Measurements from ENCODE around the gene OR5K2.

OR5K2 gene

DNA sequence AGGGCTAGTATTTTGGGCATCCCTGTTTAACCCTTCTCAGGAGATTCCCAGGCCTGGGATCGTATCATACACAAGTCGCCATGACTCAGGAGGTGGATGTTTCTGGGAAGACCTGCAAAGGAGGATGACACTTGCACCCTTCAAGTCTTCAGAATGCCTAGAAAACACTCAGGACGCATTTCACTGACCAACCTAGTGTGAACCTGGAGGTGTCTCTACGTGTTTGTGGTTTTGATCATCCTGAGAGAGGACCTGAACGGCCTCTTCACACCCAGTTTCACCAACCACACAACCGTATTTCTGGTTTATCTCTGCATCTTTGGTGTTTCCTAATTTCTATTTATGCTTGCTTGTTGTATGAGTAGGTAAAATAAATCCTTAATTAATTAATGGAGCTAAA, 28.0 kb downstream of the OR5K2 start:
- DNase-seq = no peak

GRCh38 chr3:98528474-98529346, 31.2 kb downstream of the OR5K2 start:
- DNase-seq = no peak

DNA sequence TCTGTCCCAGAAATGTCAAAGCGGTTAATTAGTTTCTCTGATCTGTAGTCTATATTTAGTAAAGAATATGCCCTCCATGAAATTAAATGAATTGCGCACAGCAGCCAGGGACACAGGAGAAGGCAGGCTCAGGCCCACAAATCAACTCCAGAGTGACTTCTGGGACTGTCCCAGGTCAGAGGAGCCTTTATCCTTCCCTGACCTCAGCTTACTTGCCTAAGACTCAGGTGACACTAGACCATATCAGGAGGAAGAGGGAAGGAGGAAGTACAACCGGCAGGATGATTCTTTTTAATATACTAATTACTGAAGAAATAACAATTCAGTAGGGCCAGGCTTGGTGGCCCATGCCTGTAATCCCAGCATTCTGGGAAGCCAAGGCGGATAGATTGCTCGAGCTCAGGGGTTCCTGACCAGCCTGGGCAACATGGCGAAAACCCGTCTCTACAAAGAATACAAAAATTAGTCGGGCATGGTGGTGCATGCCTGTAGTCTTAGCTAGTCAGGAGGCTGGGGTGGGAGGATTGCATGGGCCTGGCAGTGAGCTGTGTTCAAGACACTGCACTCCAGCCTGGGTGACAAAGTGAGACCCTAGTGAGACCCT, 32.5 kb downstream of the OR5K2 start:
- no peak for DNase-seq

GRCh38 chr3:98530676-98531075, 33.2 kb downstream of the OR5K2 start:
- no peak for DNase-seq

DNA sequence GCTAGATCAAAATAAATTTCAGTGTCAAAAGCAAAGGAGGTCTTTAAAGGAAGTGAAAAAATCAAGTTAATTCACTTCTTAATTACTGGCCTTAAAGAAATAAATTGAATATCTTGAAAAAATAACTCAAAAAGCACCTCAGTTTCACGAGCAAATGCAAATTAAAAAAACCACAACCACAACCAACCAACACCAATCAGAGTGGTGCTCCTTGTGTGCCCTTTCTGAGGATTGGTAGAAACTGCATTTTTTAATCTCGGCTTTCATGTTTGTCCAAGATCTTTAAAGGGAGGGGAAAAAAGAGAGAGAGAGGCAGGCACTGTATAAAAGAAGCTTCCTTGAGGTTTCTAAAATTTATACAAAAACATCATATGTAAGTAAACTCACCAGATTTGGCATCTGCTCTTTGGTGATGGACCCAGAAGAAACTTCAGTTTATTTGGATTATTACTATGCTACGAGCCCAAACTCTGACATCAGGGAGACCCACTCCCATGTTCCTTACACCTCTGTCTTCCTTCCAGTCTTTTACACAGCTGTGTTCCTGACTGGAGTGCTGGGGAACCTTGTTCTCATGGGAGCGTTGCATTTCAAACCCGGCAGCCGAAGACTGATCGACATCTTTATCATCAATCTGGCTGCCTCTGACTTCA, 34.3 kb downstream of the OR5K2 start, which contains the start of gene GPR15:
TSS of gene GPR15 (plus strand) at position 357 of the 653 bp plus-strand sequence. CDS start at position 413, 56 bp downstream.
- no peak for DNase-seq

GRCh38 chr3:98532275-98532637, 34.8 kb downstream of the OR5K2 start:
- no peak for DNase-seq

DNA sequence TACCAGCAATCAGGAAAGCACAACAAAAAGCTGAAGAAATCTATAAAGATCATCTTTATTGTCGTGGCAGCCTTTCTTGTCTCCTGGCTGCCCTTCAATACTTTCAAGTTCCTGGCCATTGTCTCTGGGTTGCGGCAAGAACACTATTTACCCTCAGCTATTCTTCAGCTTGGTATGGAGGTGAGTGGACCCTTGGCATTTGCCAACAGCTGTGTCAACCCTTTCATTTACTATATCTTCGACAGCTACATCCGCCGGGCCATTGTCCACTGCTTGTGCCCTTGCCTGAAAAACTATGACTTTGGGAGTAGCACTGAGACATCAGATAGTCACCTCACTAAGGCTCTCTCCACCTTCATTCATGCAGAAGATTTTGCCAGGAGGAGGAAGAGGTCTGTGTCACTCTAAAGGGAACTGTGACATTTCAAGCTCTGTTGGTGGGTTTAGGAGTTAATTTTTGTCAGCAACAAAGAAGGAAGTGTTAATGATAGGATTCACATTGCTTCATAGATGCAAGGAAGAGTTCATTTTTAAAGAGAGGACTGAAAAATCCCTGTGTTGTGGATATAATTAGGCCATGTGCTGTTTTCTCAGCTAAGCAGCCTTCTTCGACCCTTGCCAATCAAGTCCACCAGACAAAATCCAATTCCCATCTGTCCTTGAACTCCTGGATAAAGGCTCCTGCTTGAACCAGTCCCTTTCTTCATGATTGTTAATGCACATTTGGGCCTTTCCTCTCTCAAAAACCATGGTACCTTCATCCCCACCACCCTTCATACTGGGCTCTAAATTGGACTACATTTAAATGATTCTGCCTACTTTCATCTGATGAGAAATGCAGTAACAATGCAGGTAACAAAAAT, 35.5 kb downstream of the OR5K2 start:
- no peak for DNase-seq

- no peak for DNase-seq
Observed at GRCh38 chr3:98534168-98534567, 36.7 kb downstream of the OR5K2 start.

DNA sequence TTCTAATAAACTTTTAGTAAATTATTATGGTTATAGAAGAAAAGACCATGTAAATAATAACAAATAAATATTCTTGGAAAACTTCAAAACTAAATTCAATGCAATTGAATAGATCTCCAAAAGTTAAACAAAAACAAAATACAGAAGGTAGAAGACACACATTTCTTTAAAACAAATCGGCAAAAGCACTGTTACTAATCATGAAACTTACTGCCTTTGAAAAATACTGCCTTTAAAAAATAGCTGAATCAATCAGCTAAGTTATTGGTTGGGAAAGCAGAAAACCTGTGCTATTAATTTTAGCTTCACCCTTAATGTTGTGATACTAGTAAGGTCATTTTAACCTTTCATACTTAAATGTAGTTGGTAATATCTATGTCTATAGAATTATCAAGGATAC, 37.3 kb downstream of the OR5K2 start:
- no peak for DNase-seq

DNA sequence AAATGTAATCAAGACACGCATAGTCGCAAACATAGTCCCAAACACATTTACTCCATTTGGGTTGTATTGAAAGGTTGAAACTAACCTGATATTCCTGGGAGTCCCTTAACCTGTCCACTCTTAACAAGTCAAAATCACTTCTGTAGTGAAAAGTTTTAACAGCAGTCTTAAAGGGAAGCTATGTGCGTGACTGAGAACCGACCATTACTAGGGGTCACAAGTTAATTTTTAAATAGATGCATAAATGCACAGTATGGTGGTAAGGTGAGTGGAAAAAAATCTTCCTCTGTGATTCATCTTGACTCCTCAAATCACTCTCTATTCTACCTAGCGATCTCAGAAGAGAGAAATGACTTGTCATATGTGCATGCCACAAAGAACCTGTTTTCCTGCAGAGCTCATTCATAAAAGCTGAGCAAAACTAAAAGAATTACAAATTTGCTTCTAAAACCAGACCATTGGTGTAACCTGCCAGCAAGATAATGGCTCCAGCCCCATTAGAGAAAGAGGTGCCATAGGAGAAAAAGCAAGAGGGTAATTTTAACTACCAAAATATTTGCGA, 39.1 kb downstream of the OR5K2 start:
- DNase-seq = no peak

GRCh38 chr3:98540346-98540745, 42.9 kb downstream of the OR5K2 start:
- no peak for DNase-seq

GRCh38 chr3:98541695-98542094, 44.2 kb downstream of the OR5K2 start:
- no peak for DNase-seq

DNA sequence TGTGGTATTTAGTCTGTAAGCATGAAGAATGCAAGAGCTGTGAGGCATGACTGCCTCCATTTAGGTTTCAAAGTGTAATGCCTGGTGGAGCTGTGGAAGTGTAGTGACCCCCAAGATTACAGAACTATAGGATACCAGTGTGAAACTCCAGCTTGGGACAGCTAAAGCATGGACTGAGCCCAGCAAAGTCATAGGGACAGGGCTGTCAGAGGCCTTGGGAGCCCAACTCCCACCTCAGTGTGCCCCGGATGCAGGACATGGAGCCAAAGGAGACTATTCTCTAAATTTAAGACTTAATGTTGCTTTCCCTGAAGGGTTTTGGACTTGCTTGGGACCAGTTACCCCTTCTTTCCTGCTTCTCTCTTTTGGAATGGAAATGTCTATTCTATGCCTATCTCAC, 45.1 kb downstream of the OR5K2 start:
- no peak for DNase-seq

- no peak for DNase-seq
Observed at GRCh38 chr3:98545940-98546339, 48.5 kb downstream of the OR5K2 start.

Measured in NCI-H1436 treated with DMSO at 0.1 percent for 48 hours (cell line).